Lower leg skin (tissue), 4 donors: ENCODE results near the gene PLXNB3. TPM values are rescaled to one million over a fixed set of nuclear protein-coding genes. Genes with fewer than 3 reads are reported as not detected.

Source experiments
- DNase-seq, 2 donors: peaks; one replicate each; pipeline ENCODE4 v3.0.0-alpha.2; 2019; ENCODE audit warnings: low spot score in 2 of 2
- H3K4me3 ChIP-seq: fragments of 200-600 bp; sonication (generic); 2 replicates; pipeline ENCODE4 v1.5.1; 2017; ENCODE audit warnings: mild to moderate bottlenecking, low read depth; ENCODE audit not compliant: poor library complexity, severe bottlenecking
- POLR2A ChIP-seq, 2 donors: fragments of 450-650 bp; IDR thresholded peaks; one replicate each; pipeline ENCODE4 v1.6.1; 2016 to 2017; ENCODE audit warnings: antibody characterized with exemption in 2 of 2, mild to moderate bottlenecking in 1 of 2, moderate library complexity in 1 of 2
- WGBS, 2 donors: methylation state at CpG; one replicate each; pipeline ENCODE4 v1.1.5; 2018; 5-methylcytosine and 5-hydroxymethylcytosine counted together
- intact Hi-C: fragments of 100-400 bp; cut with DNase I; formaldehyde crosslinking; loops from one replicate; pipeline ENCODE4 v1.15.0; 2023; ENCODE audit warnings: low total_unique reads
- total RNA-seq, 4 donors: library from RNA; depleted of rRNA; stranded (reverse); fragments of >200 nt; gene quantifications; one replicate each; pipeline ENCODE4 v1.1.0, GENCODE V29; 2016
- TF ChIP-seq, protein P1 (sequence below), 3 donors: fragments of 450-650 bp; IDR thresholded peaks; one replicate each; pipeline ENCODE4 v1.5.1; 2016; ENCODE audit warnings: antibody characterized with exemption in 3 of 3, mild to moderate bottlenecking in 3 of 3, moderate library complexity in 2 of 3

PLXNB3 gene
- total RNA-seq, 4 donors from 2014 or later: 10.9 to 21.9 (median 12.3) TPM

DNA sequence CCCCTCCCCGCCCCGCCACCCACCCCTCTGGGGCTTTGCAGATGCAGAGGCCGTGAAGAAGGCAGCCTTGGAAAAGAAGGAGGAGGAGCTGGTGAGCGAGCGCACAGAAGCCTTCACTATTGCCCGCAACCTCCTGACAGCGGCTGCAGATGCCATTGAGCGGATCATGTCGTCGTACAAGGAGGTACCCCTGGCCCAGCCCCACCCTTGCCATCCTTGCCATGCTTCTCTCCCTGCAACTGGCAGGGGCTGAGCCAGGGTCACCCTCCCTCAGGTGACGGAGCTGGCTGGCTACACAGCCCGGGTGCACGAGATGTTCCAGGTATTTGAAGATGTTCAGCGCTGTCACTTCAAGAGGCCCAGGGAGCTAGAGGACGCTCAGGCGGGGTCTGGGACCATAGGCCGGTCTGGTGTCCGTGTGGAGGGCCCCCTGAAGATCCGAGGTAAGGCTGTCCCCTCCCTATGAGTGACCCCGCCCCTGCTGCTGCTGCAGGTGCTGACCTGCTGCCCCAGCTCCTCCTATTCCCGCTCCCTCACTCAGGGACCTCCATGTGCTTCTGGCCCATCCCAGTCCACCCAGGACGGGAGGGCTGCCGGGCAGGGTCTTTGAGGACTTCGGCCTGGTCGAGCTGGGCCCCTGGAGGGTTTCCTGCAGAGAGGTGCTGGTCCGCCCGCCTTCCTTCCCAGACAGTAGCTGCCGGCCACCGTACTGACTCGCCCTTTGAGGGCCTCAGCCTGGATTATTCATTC is 27.8 kb upstream of the PLXNB3 start:
- TF ChIP-seq, protein P1, sequence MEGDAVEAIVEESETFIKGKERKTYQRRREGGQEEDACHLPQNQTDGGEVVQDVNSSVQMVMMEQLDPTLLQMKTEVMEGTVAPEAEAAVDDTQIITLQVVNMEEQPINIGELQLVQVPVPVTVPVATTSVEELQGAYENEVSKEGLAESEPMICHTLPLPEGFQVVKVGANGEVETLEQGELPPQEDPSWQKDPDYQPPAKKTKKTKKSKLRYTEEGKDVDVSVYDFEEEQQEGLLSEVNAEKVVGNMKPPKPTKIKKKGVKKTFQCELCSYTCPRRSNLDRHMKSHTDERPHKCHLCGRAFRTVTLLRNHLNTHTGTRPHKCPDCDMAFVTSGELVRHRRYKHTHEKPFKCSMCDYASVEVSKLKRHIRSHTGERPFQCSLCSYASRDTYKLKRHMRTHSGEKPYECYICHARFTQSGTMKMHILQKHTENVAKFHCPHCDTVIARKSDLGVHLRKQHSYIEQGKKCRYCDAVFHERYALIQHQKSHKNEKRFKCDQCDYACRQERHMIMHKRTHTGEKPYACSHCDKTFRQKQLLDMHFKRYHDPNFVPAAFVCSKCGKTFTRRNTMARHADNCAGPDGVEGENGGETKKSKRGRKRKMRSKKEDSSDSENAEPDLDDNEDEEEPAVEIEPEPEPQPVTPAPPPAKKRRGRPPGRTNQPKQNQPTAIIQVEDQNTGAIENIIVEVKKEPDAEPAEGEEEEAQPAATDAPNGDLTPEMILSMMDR (IDR thresholded peaks at IDR 0.05): no peak
- no peak for TF ChIP-seq POLR2A (IDR thresholded peaks at IDR 0.05)
- no peak overlapping the region for H3K4me3 ChIP-seq
- intact Hi-C loops: no loop called here
- DNase-seq: peak in 1 of 2 donors; percentile 76
- 80 to 83% methylated on average over 20 to 30 of the region's 30 CpGs for WGBS, 2 donors

DNA sequence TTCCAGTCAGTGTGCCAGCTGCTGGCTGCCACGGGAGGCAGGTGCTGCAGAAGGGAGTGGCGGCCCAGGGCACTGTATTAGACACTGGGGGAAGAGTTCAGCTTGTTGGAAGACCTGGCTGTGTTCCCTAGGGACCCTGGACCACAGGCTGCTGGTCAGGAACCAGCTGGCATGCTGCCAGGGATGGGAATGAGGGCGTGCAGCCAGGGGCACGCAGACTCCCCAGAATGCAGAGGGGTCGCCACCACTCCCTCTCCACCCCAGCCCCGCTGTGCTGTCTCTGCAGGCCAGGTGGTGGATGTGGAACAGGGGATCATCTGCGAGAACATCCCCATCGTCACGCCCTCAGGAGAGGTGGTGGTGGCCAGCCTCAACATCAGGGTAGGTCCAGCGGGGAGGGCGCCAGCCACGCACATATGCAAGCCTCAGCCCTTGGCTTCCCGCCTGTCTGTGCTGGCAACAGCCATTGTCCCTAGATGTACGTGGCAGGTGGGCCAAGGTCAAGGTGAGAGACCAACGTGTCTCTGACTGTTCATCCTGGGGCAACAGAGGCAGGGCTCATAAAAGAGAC is 27.1 kb upstream of the PLXNB3 start:
- intact Hi-C loops: no loop called here
- DNase-seq: no peak
- 75 to 82% methylated on average over 6 to 15 of the region's 15 CpGs for WGBS, 2 donors
- TF ChIP-seq, protein P1 (IDR thresholded peaks at IDR 0.05): no peak
- TF ChIP-seq POLR2A (IDR thresholded peaks at IDR 0.05): no peak
- no peak overlapping the region for H3K4me3 ChIP-seq

DNA sequence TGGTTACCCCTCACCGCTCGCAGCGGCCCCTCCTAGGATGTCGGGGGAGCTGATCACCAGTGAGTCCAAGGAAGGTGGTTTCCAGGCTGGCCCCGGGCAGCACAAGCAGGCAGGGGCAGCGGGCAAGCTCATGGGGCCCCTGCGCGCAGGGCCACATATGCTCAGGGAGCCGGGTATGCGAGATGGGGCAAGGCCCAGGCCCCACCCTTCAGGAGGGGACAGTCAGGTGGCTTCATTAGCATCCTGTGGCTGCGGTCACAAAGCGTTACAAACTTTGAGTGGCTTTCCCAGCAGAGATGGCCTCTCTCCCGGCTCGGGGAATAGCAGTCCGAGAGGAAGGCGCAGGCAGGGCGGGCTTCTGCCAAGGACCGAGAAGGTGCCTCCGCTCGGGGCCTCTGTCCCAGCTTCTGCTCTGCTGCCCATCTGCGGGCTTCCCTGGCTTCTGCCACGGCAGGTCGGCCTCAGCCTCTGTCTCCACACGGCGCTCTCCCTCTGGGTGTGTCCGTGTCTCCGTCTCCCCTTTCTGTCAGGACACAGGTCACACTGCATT is 25.9 kb upstream of the PLXNB3 start:
- WGBS, 2 donors: 88 to 90% methylated on average over 2 to 27 of the region's 27 CpGs
- TF ChIP-seq POLR2A (IDR thresholded peaks at IDR 0.05): no peak
- TF ChIP-seq, protein P1 (IDR thresholded peaks at IDR 0.05): no peak
- no peak for DNase-seq
- H3K4me3 ChIP-seq: no peak overlapping the region
- intact Hi-C loops: no loop called here

DNA sequence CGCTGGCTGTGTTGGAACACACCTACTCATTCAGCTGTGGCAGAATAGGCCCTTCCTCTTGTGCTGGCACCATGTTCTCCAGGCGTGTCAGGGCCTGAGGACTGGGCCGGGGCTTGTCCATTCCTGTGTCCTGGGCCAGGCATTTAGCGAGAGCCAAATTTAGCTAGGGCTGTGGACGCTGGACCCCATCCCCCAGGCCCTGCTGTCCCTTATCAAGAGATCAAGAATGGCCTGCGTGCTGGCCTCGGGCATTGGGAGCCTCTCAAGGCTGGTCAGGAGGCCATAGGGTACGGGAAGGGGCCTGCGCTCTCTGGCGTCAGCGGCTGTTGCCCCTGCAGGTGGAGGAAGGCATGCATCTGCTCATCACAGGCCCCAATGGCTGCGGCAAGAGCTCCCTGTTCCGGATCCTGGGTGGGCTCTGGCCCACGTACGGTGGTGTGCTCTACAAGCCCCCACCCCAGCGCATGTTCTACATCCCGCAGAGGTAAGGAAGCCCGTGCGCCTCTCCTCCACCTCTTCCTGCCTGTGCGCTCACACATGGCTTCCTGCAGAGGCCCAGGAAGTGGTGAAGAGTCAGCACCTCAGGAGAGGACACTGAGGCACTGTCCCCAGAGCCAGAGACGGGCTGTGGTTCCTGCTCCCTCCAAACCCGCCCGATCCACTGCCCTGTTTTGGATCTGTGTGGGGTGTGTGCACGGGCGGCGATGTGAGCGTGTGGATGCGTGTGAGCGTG is 24.1 kb upstream of the PLXNB3 start:
- H3K4me3 ChIP-seq: no peak overlapping the region
- no peak for TF ChIP-seq POLR2A (IDR thresholded peaks at IDR 0.05)
- TF ChIP-seq, protein P1 (IDR thresholded peaks at IDR 0.05): no peak
- intact Hi-C loops: no loop called here
- WGBS, 2 donors: 80 to 84% methylated on average over 6 to 29 of the region's 29 CpGs
- DNase-seq: no peak

DNA sequence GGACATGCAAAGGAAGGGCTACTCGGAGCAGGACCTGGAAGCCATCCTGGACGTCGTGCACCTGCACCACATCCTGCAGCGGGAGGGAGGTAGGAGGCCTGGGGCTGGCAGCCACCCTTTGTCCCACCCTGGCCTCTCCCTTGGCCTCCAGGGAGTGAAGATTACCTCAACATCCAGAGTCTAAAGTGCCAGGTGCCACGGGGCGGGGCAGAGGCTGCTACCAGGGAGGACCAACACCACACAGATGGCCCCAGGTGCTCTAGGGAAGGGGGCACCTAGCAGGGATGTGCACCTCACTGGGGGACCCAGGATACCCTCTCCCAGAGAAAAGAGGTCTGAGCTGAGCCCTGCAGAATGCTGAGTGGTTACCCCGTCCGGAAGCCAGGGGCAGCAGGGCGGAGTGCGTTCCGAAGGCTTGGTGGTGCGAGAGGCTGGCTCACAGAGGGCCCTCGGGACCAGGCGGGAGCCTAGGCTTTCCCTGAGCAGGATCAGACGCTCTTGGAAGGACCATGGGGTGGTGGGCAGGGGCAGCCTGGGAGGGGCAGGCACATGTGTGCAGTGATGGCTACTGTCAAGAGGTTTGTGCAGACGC is 23.3 kb upstream of the PLXNB3 start:
- TF ChIP-seq, protein P1 (IDR thresholded peaks at IDR 0.05): no peak
- TF ChIP-seq POLR2A (IDR thresholded peaks at IDR 0.05): no peak
- H3K4me3 ChIP-seq: no peak overlapping the region
- WGBS, 2 donors: 71 to 88% methylated on average over 7 to 16 of the region's 16 CpGs
- DNase-seq: peak in 1 of 2 donors; percentile 70
- intact Hi-C loops: no loop called here
